HepG2 (cell line): ENCODE measurements around the gene ARHGAP15. TPM values are rescaled to one million over a fixed set of nuclear protein-coding genes. Genes with fewer than 3 reads are reported as not detected.
A peak's percentile ranks its signal among the peaks of the same experiment; 100 is the strongest.

ENCODE experiments used
- ATM ChIP-seq: fragments of 450-650 bp; IDR thresholded peaks from 2 replicates; pipeline ENCODE4 v1.7.1; 2017; ENCODE audit warnings: mild to moderate bottlenecking, borderline replicate concordance
- CENPT ChIP-seq: sonication (generic); formaldehyde crosslinking; IDR thresholded peaks from 2 replicates; pipeline ENCODE4 v1.8.0; 2022; ENCODE audit warnings: low read depth, mild to moderate bottlenecking, moderate library complexity, missing genetic modification reagents
- CREM ChIP-seq, 2 experiments: sonication (generic) in 1 of 2; formaldehyde crosslinking in 1 of 2; IDR thresholded peaks; 2 replicates each; pipeline versions ENCODE4 v1.4.0 to v1.6.1; 2016 to 2020; ENCODE audit warnings: antibody characterized with exemption in 1 of 2, mild to moderate bottlenecking in 1 of 2, missing genetic modification reagents in 1 of 2
- ISX ChIP-seq: sonication (generic); formaldehyde crosslinking; conservative IDR thresholded peaks from 2 replicates; pipeline ENCODE4 v1.5.0; 2020; ENCODE audit warnings: missing genetic modification reagents
- KDM4B ChIP-seq: sonication (generic); formaldehyde crosslinking; IDR thresholded peaks from 2 replicates; pipeline ENCODE4 v1.4.0; 2020; ENCODE audit warnings: missing genetic modification reagents
- MAFF ChIP-seq: IDR thresholded peaks from 2 replicates; pipeline ENCODE4 v1.6.1; 2011; ENCODE audit warnings: low read depth, low read length, improper control_type of control experiment
- NCOA5 ChIP-seq: sonication (generic); formaldehyde crosslinking; IDR thresholded peaks from 2 replicates; pipeline ENCODE4 v1.4.0; 2020; ENCODE audit warnings: missing genetic modification reagents
- POGZ ChIP-seq: sonication (generic); formaldehyde crosslinking; IDR thresholded peaks from 2 replicates; pipeline ENCODE4 v1.4.0; 2020; ENCODE audit warnings: mild to moderate bottlenecking, missing genetic modification reagents
- SCMH1 ChIP-seq: sonication (generic); formaldehyde crosslinking; IDR thresholded peaks from 2 replicates; pipeline ENCODE4 v1.9.0; 2021; ENCODE audit warnings: missing genetic modification reagents, mild to moderate bottlenecking, borderline replicate concordance
- THAP11 ChIP-seq: IDR thresholded peaks from 2 replicates; pipeline ENCODE4 v1.6.1; 2016; ENCODE audit warnings: missing biosample characterization, missing genetic modification reagents
- ZIK1 ChIP-seq: sonication (generic); formaldehyde crosslinking; IDR thresholded peaks from 2 replicates; pipeline ENCODE4 v1.5.0; 2020; ENCODE audit warnings: mild to moderate bottlenecking, low read depth, missing genetic modification reagents, borderline replicate concordance
- ZNF333 ChIP-seq: sonication (generic); formaldehyde crosslinking; IDR thresholded peaks from 2 replicates; pipeline ENCODE4 v1.4.0; 2020; ENCODE audit warnings: mild to moderate bottlenecking, missing genetic modification reagents, borderline replicate concordance
- ZNF7 ChIP-seq: IDR thresholded peaks from 2 replicates; pipeline ENCODE4 v1.6.1; 2016; ENCODE audit warnings: missing biosample characterization, missing genetic modification reagents
- polyA plus RNA-seq, 8 experiments: library from polyadenylated mRNA; depleted of rRNA in 3 of 8; stranded (reverse) in 7 of 8; unstranded in 1 of 8; fragments of >200 nt; fragmentation: Illumina TruSeq in 4 of 8; extraction: Trizol in 4 of 8; gene quantifications; 2 replicates each; pipeline versions ENCODE4 v1.2.1 to v1.2.3, GENCODE V29; 2011 to 2016; ENCODE audit warnings: low read depth in 4 of 8, missing spikeins in 1 of 8, mixed read lengths in 1 of 8; ENCODE audit not compliant: insufficient read depth in 1 of 8
- total RNA-seq, 5 experiments: library from RNA; depleted of rRNA; stranded (reverse); fragments of >200 nt; fragmentation: Illumina TruSeq; extraction: Trizol; gene quantifications; 2 replicates each; pipeline ENCODE4 v1.2.3, GENCODE V29; 2016; ENCODE audit warnings: low read depth in 1 of 5
- TF ChIP-seq, protein P1 (sequence below): sonication (generic); formaldehyde crosslinking; IDR thresholded peaks from 2 replicates; pipeline ENCODE4 v1.5.0; 2020; ENCODE audit warnings: mild to moderate bottlenecking, missing genetic modification reagents
- TF ChIP-seq, protein P2 (sequence below): sonication (generic); formaldehyde crosslinking; IDR thresholded peaks from one replicate; pipeline ENCODE4 v1.5.1; 2020; ENCODE audit warnings: mild to moderate bottlenecking, missing genetic modification reagents; ENCODE audit errors: not compliant biosample characterization
- TF ChIP-seq, protein P3 (sequence below): sonication (generic); formaldehyde crosslinking; IDR thresholded peaks from 2 replicates; pipeline ENCODE4 v1.8.0; 2022; ENCODE audit warnings: missing genetic modification reagents, low read depth, mild to moderate bottlenecking, borderline replicate concordance
- TF ChIP-seq, protein P4 (sequence below): IDR thresholded peaks from 2 replicates; pipeline ENCODE4 v1.6.1; 2016; ENCODE audit warnings: missing genetic modification reagents, missing compliant biosample characterization
- TF ChIP-seq, protein P5 (sequence below): sonication (generic); formaldehyde crosslinking; IDR thresholded peaks from 2 replicates; pipeline ENCODE4 v1.4.0; 2020; ENCODE audit warnings: mild to moderate bottlenecking, missing genetic modification reagents

Gene ARHGAP15
- total and polyA plus RNA-seq, 2 of the 13 experiments (the other 11 are each of a cell fraction or from before 2014, with no cell fraction given) = 0.04 TPM; not detected in 1

DNA sequence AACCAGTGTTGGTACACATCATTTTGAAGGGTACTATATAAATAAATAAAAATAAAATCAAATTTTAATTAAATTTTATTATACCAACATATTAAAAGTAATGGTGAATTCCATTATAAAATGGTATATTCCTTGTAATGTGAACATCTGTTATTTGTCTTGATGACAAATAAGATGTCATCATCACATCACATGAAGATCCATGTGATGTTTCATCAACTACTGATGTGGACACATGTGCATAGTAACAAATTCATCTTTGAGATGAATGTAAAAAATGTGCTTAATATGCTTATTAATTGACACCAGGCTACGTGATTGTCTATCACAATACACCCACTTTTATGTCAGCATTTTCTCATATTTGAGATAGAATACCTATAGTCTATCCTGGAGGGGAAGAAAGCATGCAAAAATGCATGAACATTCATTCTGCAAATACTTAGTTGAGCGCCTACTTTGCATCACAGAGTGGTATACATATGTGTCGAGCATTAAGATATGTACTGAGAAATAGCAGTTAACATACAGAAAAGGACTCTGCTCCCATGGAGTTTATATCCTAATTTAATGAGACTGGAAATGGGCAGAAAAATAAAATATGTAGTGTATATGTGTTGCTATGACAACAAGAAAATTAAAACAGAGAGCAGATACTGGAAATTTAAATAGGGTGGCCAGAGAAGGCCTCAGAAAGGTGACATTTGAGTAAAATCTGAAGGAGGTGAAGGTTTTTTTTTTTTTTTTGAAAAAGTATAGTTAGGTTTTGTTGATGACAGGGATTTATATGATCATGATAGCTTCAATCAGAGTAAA, 281.1 kb downstream of the ARHGAP15 start (continued):
- TF ChIP-seq, protein P1, sequence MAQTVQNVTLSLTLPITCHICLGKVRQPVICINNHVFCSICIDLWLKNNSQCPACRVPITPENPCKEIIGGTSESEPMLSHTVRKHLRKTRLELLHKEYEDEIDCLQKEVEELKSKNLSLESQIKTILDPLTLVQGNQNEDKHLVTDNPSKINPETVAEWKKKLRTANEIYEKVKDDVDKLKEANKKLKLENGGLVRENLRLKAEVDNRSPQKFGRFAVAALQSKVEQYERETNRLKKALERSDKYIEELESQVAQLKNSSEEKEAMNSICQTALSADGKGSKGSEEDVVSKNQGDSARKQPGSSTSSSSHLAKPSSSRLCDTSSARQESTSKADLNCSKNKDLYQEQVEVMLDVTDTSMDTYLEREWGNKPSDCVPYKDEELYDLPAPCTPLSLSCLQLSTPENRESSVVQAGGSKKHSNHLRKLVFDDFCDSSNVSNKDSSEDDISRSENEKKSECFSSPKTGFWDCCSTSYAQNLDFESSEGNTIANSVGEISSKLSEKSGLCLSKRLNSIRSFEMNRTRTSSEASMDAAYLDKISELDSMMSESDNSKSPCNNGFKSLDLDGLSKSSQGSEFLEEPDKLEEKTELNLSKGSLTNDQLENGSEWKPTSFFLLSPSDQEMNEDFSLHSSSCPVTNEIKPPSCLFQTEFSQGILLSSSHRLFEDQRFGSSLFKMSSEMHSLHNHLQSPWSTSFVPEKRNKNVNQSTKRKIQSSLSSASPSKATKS (CRISPR knock-in tag) = no peak
- TF ChIP-seq, protein P2, sequence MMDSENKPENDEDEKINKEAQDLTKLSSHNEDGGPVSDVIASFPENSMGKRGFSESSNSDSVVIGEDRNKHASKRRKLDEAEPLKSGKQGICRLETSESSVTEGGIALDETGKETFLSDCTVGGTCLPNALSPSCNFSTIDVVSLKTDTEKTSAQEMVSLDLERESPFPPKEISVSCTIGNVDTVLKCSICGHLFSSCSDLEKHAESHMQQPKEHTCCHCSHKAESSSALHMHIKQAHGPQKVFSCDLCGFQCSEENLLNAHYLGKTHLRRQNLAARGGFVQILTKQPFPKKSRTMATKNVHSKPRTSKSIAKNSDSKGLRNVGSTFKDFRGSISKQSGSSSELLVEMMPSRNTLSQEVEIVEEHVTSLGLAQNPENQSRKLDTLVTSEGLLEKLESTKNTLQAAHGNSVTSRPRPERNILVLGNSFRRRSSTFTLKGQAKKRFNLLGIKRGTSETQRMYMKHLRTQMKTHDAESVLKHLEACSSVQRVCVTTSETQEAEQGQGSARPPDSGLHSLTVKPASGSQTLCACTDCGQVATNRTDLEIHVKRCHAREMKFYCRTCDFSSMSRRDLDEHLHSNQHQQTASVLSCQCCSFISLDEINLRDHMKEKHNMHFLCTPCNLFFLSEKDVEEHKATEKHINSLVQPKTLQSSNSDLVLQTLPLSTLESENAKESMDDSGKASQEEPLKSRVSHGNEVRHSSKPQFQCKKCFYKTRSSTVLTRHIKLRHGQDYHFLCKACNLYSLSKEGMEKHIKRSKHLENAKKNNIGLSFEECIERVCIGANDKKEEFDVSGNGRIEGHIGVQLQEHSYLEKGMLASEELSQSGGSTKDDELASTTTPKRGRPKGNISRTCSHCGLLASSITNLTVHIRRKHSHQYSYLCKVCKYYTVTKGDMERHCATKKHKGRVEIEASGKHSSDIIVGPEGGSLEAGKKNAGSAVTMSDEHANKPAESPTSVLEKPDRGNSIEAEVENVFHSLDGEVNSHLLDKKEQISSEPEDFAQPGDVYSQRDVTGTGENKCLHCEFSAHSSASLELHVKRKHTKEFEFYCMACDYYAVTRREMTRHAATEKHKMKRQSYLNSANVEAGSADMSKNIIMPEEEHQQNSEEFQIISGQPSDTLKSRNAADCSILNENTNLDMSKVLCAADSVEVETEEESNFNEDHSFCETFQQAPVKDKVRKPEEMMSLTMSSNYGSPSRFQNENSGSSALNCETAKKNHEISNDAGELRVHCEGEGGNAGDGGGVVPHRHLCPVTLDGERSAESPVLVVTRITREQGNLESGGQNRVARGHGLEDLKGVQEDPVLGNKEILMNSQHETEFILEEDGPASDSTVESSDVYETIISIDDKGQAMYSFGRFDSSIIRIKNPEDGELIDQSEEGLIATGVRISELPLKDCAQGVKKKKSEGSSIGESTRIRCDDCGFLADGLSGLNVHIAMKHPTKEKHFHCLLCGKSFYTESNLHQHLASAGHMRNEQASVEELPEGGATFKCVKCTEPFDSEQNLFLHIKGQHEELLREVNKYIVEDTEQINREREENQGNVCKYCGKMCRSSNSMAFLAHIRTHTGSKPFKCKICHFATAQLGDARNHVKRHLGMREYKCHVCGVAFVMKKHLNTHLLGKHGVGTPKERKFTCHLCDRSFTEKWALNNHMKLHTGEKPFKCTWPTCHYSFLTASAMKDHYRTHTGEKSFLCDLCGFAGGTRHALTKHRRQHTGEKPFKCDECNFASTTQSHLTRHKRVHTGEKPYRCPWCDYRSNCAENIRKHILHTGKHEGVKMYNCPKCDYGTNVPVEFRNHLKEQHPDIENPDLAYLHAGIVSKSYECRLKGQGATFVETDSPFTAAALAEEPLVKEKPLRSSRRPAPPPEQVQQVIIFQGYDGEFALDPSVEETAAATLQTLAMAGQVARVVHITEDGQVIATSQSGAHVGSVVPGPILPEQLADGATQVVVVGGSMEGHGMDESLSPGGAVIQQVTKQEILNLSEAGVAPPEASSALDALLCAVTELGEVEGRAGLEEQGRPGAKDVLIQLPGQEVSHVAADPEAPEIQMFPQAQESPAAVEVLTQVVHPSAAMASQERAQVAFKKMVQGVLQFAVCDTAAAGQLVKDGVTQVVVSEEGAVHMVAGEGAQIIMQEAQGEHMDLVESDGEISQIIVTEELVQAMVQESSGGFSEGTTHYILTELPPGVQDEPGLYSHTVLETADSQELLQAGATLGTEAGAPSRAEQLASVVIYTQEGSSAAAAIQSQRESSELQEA (CRISPR knock-in tag) = no peak
- TF ChIP-seq, protein P3, sequence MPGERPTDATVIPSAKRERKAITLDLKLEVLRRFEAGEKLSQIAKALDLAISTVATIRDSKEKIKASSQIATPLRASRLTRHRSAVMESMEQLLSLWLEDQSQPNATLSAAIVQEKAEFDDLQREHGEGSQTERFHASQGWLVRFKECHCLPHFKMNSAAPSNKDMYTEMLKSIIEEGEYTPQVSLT (CRISPR knock-in tag) = no peak
- no peak for TF ChIP-seq ATM
- TF ChIP-seq NCOA5 (CRISPR knock-in tag) = no peak
- TF ChIP-seq ZNF7 (CRISPR knock-in tag) = no peak
- TF ChIP-seq, protein P4, sequence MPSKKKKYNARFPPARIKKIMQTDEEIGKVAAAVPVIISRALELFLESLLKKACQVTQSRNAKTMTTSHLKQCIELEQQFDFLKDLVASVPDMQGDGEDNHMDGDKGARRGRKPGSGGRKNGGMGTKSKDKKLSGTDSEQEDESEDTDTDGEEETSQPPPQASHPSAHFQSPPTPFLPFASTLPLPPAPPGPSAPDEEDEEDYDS (CRISPR knock-in tag) = no peak
- no peak for TF ChIP-seq ZNF333 (CRISPR knock-in tag)
- TF ChIP-seq, protein P5, sequence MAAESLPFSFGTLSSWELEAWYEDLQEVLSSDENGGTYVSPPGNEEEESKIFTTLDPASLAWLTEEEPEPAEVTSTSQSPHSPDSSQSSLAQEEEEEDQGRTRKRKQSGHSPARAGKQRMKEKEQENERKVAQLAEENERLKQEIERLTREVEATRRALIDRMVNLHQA (CRISPR knock-in tag) = no peak
- TF ChIP-seq CENPT = no peak
- no peak for TF ChIP-seq POGZ
- no peak for TF ChIP-seq ISX (CRISPR knock-in tag)
- no peak for TF ChIP-seq ZIK1 (CRISPR knock-in tag)
- no peak for TF ChIP-seq KDM4B
- 0 out of 2 replicates have a peak, but pooled peaks have one; percentile 41 for TF ChIP-seq MAFF
- no peak for TF ChIP-seq SCMH1 (CRISPR knock-in tag)
- TF ChIP-seq THAP11 (CRISPR knock-in tag) = no peak
- no peak for TF ChIP-seq CREM (IDR thresholded peaks at IDR 0.05)
- no peak for TF ChIP-seq CREM (CRISPR knock-in tag; IDR thresholded peaks at IDR 0.05)
